D721Med (cell line): ENCODE data around the gene B4GALT5.

Source experiments
- DNase-seq: peaks from one replicate; pipeline ENCODE4 v3.0.0; 2011; ENCODE audit warnings: low spot score; ENCODE audit not compliant: insufficient read length
- FAIRE-seq: peaks from 2 replicates; lab custom pipeline; 2011; peaks lifted over from hg19 to GRCh38; lab: Jason Lieb, UNC
- TF ChIP-seq, protein P1 (sequence below): IDR thresholded peaks from 2 replicates; pipeline ENCODE4 v1.5.1; 2012; ENCODE audit warnings: mild to moderate bottlenecking, control low read depth; ENCODE audit not compliant: insufficient read depth; ENCODE audit errors: missing control alignments

B4GALT5 gene

GRCh38 chr20:49715466-49715865 is 1.8 kb upstream of the B4GALT5 start:
- no peak for DNase-seq
- TF ChIP-seq, protein P1, sequence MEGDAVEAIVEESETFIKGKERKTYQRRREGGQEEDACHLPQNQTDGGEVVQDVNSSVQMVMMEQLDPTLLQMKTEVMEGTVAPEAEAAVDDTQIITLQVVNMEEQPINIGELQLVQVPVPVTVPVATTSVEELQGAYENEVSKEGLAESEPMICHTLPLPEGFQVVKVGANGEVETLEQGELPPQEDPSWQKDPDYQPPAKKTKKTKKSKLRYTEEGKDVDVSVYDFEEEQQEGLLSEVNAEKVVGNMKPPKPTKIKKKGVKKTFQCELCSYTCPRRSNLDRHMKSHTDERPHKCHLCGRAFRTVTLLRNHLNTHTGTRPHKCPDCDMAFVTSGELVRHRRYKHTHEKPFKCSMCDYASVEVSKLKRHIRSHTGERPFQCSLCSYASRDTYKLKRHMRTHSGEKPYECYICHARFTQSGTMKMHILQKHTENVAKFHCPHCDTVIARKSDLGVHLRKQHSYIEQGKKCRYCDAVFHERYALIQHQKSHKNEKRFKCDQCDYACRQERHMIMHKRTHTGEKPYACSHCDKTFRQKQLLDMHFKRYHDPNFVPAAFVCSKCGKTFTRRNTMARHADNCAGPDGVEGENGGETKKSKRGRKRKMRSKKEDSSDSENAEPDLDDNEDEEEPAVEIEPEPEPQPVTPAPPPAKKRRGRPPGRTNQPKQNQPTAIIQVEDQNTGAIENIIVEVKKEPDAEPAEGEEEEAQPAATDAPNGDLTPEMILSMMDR = no peak
- FAIRE-seq = no peak

DNA sequence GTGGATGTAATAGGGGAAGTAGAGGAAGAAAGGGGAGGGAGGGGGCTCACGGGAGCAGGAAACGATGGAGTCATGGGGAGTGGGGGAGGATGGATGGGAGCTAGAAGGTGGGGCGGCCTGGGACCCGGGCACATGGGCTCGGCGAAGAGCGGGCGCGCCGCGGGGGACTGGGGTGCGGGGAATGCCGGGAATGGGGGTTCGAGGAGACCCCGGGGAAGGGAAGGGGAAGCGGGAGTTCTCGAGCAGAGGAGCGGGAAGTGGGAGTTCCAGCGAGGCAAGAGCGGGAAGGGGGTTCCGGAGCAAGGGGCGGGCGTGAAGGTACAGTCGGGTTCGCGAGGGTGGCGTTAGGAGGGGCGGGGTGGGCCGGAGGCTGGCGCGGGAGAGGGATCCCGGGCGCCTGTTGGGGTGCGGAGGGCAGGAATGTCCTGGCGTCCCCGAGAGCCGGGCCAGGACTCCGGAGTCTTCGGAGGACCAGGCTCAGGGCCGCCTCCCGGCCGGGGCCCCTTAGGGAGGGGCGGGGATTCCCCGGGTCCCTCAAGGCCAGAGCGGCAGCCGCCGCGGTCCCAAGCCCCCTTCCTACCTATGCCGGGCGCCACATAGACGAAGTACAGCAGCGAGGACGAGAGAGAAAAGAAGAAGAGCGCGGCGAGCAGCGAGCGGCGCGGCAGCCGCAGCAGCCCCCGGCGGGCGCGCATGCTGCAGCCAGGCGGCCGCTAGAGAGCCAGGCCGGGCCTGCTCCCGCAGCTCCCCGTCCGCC is 504 bp downstream of the B4GALT5 start:
- no peak for DNase-seq
- TF ChIP-seq, protein P1 = no peak
- FAIRE-seq = no peak

- TF ChIP-seq, protein P1 = no peak
- DNase-seq (no peak), FAIRE-seq (no peak)
Measured at GRCh38 chr20:49712646-49712995, 1.1 kb downstream of the B4GALT5 start.

GRCh38 chr20:49712118-49712517 is 1.6 kb downstream of the B4GALT5 start:
- TF ChIP-seq, protein P1 = no peak
- FAIRE-seq (no peak), DNase-seq (no peak)

DNA sequence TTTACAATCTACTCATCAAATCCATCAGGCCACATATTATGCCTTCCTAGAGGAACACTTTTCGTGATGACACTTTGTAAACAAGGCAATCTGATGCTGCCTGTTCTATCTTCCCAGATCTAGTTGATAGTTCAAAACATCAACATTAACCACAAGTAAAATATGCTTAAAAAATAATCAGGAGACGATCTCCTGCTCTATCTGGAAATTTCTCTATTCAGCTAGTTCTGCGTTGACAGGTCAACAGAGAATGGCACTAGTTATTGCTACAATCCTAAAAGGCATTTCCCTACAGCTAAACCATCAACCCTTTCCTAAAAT is 2.1 kb downstream of the B4GALT5 start:
- TF ChIP-seq, protein P1 = no peak
- FAIRE-seq (no peak), DNase-seq (no peak)

GRCh38 chr20:49710971-49711666 is 2.6 kb downstream of the B4GALT5 start:
- TF ChIP-seq, protein P1 = no peak
- no peak for DNase-seq
- no peak for FAIRE-seq

- no peak for FAIRE-seq
- TF ChIP-seq, protein P1 = no peak
- DNase-seq = no peak
Measured at GRCh38 chr20:49707118-49707517, 6.6 kb downstream of the B4GALT5 start.
